ENCODE data around the gene CNTNAP5.

Gene CNTNAP5

GRCh38 chr2:124816007-124816406, 790.9 kb downstream of the CNTNAP5 start:
- DNase-seq (ENCODE audit: low spot score): no peak

GRCh38 chr2:124822516-124822915, 797.4 kb downstream of the CNTNAP5 start:
- DNase-seq (ENCODE audit: low spot score): no peak

- no peak for DNase-seq (ENCODE audit: low spot score)
Observed at GRCh38 chr2:124824441-124824840, 799.4 kb downstream of the CNTNAP5 start.

DNA sequence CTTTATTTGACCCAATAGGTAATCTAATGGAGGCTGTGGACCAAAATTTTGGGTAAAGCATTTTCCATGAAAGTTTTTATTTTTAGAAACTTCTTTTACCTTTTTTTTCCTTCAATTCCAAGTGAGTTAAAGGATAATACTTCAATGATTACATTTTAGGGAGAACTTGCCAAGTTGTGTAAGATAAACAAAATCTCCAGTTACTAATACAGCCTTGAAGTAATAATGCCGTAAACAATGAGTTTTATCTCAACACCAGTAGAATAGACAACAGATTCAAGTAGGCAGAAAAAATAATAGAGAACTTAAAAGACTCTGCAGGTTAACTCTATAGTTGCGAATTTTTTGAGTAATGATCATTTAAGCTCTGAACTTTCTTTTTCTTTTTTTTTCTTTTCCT, 807.4 kb downstream of the CNTNAP5 start:
- DNase-seq (ENCODE audit: low spot score): no peak

DNA sequence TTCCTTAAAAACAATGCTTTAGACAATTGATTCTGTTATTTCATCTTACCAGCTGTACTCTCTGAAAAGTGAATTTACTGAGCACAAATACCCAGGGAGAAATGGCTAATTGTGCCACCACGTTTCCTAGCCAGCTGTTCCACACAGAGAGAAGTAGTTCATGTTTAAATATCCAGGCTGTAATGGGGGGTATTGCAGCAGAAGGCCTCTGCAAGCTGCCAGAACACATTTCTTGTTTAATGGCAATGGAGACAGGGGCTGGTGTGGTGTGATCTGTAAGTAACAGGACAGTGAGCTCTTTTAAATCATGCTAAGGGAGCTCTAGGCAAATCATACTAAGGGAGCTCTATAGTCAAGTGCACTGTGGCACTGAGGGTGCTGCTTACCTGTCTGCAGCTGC, 809.2 kb downstream of the CNTNAP5 start:
- no peak for DNase-seq (ENCODE audit: low spot score)

DNA sequence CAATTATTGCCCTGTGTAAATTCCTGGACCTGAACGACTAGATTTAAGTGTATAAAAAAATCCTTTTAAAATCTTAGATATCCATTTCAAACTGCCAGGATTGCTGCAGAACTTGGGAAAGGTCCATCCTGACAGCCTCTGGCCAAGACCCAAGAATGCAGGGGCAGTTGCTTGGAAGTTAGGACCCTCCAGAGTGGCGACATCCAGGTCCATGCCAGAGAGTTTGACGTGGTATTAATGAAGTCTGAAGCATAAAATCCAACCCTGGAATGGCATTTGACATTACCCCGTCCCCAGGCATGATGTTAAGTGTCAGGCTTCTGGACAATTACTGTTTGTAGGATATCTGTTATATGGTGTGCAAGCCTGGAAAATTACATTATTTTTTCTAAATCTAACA, 810.2 kb downstream of the CNTNAP5 start:
- no peak for DNase-seq (ENCODE audit: low spot score)

GRCh38 chr2:124836416-124836815, 811.3 kb downstream of the CNTNAP5 start:
- no peak for DNase-seq (ENCODE audit: low spot score)

DNA sequence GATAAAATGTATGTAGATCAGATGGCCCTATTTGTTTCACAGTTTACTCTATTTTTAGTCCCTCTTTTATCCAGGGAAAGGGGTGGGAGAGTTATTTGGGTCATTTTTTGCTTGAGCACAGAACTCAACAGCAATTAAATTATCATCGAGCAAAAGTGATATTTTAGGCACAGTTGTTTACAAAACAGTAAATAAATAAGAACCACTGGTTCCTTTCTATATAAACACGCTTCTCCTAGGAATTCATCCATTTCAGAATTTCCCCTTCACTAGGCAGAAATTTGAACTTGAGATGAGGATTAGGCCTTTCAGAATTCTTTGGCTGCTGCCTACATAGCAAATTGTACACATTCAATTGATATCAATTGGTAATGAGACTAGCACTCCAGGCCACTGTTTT, 812.4 kb downstream of the CNTNAP5 start:
- DNase-seq (ENCODE audit: low spot score): no peak

DNA sequence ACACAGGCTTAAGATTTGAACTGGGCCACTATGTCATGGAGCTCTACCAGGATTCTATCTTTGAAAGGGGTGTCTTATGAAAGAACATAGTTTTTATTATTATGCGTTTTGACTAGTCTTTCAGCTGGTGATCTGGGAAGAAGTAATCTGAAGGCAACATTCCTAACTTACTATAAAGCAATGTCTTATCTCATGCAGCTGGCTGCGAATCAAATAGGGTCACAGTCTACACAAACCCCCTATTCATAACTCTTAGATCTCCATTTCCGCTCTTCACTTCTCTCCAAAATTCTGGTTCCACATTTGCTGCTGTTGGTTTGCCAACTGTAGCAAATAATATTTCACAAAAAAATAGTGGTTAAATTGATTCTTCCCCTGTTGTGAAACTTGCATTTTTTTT, 813.3 kb downstream of the CNTNAP5 start:
- DNase-seq (ENCODE audit: low spot score): no peak

DNA sequence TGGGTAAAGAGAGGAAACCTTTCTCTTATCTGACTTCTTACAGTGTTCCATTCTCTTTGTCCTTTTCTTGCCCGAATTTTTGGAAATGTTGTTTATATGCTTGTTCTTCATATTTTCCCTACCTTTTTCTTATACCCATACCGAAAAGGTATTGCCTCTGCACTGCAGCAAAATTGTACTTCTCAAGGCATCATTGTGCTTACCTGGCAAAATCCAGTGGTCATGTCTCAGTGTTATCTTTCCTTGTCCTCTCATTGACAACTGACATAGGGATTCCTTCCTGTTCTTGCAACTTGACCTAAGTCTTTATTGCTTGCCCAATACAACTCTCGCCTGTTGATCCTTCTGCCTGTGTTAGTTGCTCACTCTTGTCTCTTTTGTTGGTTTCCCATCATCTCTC, 842.2 kb downstream of the CNTNAP5 start:
- DNase-seq (ENCODE audit: low spot score): no peak

DNA sequence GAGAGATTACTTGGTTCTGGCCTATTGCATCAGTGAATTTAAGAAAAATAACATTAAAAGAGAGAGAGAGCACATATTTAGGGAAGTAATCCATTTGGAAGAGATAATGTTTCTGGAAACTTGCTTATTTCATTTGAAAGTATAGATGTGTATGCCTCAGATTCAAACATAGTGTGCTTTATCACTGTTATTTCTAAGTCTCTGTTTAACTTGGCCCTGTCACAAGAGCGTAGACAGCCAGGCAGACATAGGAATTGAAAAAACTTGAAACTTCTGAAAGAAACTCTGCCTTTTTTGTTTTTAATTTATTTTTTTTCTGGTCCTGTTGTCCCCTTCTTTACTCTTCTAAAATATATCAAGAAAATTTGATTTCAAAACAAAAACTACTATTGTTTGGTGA, 849.1 kb downstream of the CNTNAP5 start:
- DNase-seq (ENCODE audit: low spot score): no peak

DNA sequence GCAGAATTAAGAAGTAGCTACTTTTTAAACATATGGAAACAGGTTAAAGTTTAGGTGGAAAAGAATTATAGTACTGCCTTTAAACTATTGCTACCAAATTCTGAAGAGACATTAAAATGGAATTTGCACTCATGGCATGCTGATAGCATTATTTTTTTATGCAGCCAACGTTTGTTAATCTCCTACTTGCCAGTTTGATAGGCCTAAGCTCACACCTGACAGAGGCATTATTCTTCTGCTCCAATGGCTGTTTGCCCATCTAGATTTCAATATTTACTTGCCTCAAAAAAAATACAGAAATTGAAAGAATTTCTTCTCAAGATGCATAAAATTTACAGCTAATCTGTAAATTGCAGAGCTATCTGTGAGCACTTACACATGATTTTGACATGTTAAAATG, 849.6 kb downstream of the CNTNAP5 start:
- DNase-seq (ENCODE audit: low spot score): no peak

- no peak for DNase-seq (ENCODE audit: low spot score)
Observed at GRCh38 chr2:124875627-124876244, 850.6 kb downstream of the CNTNAP5 start.

DNA sequence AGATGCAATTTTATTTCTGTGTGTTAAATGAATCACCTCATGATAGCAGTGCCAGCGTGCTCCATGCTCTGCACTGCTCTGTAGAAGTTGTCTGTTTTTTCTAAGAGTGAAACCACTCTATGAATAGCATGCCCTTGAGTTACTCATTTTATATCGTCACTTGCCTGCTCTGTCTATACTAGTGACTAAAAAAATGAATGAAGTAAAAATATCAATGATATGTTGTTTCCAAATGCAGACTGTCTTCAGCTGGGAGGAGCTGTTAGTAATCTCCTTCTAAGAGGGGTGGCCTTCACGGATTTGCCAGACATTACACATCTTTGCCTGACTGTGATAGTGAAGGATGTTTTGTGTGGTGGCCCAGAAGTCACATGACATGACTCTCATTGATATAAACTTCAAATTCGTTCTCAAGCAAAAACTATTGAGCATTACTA, 852.1 kb downstream of the CNTNAP5 start:
- DNase-seq (ENCODE audit: low spot score): no peak

DNA sequence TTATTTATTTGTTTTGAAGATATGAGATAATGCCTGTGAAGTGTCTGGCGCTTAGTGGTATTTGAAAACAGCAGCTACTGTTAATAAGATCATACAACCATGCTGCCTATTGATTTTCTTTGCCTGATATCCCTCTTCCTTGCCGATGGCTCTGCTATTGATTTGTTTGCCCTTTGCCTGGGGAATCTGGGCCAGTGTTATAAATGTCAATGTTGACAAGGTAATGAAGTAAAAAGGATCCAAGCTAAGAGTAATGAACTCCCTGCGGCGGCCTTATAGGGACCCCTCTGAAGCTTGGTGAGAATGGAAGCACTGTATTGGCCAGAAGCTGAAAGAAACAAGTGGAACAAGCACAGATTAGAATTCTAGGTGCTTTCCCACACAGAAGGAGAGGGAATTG, 854.6 kb downstream of the CNTNAP5 start:
- DNase-seq (ENCODE audit: low spot score): no peak

DNA sequence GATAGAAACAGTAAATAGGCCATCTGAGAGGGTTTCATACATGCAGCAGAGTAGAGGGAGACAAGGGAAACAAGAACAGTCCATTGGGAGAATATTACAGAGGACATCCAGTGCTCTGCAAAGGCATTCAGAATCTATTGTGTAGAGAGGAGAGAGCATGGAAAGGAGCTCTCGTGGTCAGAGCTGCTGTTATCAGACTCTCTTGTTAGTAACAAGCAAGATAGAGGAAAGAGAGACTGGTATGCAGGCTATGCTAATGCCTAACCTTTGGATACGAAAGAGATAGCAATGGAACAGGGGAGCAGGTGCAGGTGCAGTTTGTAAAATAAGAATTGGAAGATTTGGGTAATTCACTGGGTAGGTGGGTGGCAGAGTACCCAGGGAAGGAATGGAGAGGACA, 855.9 kb downstream of the CNTNAP5 start:
- DNase-seq (ENCODE audit: low spot score): no peak

DNA sequence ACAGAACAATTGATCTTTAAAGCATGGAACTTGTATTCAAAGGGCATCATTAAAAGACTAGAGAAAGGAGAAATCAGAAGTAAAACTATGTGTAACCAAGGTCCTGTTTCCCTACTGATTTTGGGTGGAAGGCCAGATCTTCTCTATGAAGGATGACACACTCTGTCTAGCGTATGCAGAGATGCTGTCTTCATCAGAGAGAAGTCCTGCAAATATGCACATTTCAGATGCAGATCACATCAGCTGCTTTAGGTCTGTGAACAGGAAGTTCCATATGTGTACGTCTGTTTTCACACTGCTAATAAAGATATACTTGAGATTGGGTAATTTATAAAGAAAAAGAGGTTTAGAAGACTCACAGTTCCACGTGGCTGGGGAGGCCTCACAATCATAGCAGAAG, 857.3 kb downstream of the CNTNAP5 start:
- DNase-seq (ENCODE audit: low spot score): no peak

DNA sequence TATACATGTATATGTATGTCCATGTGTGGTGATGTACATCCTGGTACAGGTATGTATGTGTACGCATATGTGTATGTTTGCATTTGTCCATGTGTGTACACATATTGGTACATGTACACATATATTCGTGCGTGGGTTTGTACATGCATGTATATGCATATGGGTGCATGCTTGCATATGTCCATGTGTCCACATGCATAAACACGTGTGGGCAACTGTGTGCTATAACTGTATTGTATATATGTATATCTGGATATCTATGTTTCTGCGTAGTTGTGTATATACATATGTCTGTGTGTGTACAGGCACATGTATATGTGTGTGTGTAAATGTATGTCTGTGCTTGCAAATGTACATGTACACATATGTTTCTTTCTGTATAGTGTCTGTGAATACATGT, 858.5 kb downstream of the CNTNAP5 start:
- DNase-seq (ENCODE audit: low spot score): no peak

DNA sequence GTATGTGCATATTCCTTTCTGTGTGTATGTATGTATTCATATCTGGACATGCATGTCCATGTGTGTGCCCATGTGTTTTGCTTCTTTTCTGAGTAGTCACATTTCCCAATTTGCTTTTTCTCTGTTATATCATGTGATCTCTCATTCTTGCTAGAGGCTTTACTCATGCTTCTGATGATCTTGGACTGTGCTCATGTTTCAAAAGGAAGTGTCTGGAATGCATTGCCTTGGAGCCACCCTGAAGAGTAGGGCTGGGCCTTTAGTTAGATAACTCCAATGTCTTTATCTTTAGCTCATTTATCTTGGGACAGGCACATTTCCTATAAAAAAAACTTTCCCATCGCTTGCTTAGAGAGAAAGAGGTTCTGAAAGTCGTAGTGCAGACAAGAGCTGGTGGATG, 859.2 kb downstream of the CNTNAP5 start:
- DNase-seq (ENCODE audit: low spot score): no peak

DNA sequence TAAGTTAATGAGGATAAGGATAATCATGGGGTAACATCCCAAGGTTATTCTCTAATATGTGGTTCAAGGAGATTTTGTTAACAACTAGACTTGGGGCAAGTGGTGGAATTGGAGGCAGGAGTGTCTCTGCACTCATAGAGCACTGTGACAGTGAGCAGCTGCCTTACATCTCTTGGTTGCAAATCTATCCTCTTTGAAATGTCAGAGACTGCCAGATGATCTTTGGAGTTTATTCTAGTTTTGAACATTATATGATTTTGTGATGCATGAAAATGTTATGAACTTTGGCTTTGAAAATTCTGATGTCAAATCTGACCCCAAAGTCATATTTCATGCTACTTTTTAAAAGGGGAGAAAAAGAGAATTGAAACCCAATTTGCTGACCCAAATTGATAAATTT, 861.1 kb downstream of the CNTNAP5 start:
- no peak for DNase-seq (ENCODE audit: low spot score)

DNA sequence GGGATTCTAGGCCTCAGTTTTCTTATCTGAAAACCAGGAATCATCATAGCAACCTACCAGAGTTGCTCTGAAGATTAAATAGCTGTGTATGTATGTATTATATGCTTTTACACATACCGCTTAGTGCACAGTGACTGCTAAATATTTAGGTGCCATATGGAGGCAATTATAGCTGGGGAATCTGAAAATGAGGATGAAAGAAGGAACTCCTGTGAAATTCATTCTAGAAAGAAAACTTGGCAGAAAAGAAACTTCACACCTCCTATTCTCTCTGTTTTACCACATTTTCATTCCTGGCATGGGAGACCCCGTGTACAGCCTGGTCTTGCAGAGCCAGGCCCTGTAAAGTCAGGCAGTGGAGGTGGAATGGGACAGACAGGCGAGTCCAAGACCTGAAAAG, 862.4 kb downstream of the CNTNAP5 start:
- no peak for DNase-seq (ENCODE audit: low spot score)

GRCh38 chr2:124888431-124888830, 863.3 kb downstream of the CNTNAP5 start:
- no peak for DNase-seq (ENCODE audit: low spot score)

DNA sequence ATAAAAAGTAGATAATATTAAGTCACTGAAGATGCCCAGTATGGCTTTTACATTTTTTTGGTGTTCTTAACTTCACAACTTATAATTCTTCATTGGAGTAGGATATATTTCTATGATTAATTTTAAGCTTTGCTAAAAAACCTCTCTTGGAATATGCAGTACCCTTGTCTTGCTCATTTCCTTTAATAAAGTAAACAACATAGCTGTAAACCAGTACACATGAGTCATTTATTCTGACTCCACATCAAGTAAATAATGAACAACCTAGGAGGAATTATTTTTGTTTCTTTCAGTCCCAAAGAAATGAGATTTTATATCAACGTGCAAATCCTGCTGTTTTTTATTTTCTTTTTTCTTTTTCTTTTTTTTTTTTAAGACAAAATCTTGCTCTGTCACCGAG, 869.1 kb downstream of the CNTNAP5 start:
- no peak for DNase-seq (ENCODE audit: low spot score)

DNA sequence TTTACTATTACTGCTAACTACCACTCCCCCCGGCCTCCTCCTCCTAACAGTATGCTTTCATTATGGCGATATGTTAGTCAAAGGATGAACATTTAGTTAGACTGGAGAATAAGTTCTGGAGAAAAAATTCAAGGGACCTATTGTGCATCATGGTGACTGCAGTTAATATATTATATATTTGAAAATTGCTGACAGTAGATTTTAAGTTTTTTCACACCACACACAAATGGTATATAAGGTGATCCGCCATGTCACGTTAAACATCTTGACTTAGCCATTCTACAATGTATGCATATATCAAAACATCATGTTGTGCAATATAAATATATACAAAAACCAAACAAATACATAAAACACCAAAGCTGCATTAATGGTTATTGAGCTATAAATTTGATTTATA, 873.7 kb downstream of the CNTNAP5 start:
- no peak for DNase-seq (ENCODE audit: low spot score)

- DNase-seq (ENCODE audit: low spot score): no peak
Observed at GRCh38 chr2:124908411-124908810, 883.3 kb downstream of the CNTNAP5 start.

Measured in hematopoietic multipotent progenitor cell treated with erythropoietin and hydrocortisone succinate and interleukin-3 and kit ligand, for 17 days (in vitro differentiated cells).